ENCODE results near the gene SEMA3A.

Gene SEMA3A

DNA sequence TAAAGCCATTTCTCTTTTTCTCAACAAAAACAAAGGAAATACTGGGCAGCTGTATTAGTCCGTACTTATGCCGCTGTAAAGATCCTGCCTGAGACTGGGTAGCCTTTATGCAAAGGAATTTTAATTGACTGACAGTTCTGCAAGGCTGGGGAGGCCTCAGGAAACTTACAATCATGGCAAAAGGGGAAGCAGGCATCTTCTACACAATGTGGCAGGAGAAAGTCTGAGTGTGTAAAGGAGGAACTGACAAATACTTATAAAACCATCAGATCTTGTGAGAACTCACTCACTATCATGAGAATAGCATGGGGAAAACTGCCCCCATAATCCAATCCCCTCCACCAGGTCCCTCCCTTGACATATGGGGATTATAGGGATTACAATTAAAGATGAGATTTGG is 264.3 kb downstream of the SEMA3A start:
- no peak for DNase-seq (ENCODE audit: low read depth)

DNA sequence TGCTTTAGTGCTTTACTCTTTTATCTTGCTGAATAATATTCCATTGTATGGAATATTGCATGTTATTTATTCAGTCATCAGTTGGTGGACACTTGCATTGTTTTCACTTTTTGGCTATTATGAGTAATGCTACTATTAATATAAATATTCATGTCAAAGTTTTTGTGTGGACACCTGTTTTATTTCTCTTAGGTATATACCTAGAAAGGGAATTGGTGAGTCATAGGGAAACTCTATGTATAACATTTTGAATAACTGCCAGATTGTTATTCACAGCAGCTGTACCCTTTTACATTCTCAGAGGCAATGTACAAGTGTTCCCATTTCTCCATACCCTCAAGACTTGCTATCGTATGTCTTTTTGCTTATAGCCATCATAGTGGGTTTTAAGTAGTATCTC is 268.7 kb downstream of the SEMA3A start:
- no peak for DNase-seq (ENCODE audit: low read depth)

DNA sequence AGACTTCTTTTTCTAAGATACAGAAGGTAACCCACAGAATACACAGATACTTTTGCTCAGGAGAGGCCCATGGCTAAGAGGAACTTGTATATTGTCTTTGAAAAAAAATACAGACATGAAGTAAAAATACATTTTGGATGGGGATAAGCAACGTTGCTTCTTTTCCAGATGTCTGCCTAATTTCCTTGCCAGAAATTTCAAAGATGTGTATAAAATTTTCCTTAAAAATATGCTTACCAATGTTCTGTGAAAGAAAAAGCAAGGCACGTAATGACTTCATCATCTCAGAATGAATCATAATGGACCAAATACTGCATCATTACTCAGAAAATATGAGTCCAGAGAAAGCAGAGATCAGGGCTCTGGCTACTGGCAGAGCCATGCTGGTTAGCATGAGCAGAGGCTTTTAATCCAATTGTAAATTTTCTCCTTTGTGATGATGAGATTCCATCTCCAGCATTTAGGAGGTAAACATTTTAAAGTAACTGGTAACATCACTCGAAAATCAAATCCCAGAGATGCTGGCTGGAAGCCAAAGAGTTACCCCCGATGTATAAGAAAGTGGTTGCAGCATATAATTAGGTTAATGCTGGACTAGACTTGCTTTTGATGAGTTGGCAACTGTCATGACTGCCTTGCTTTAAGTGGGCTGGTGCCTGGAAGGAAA is 272.5 kb downstream of the SEMA3A start:
- DNase-seq (ENCODE audit: low read depth): no peak

DNA sequence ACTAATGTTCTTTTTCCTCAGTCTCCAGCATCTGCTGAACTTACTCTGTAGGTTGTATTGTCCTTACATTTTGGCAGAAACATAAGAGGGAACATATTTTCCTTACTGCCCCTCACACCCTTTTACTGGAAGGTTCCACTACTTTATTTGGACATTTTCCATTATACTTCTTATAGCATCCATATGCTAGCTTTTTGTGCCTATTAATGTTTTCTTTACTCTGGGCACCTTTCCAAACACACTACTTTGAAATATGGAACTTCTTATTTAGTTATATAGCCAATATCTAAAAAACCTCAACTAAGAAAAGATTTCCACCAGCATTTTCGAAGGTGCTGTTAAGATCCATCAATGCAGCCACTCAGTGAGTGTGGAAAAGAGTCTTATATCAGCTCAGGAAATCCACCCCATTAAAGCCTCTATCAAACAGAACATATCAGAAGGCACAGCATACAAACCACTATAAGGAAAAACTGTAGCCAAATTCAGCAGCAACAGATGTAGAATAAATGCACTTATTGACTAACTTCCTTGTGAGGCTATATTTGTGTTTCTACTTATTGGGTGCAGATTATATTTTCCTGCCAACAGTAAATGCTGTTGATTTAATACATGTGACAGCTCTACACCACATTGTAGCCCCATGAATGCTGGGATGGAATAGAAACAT is 273.2 kb downstream of the SEMA3A start:
- no peak for DNase-seq (ENCODE audit: low read depth)

DNA sequence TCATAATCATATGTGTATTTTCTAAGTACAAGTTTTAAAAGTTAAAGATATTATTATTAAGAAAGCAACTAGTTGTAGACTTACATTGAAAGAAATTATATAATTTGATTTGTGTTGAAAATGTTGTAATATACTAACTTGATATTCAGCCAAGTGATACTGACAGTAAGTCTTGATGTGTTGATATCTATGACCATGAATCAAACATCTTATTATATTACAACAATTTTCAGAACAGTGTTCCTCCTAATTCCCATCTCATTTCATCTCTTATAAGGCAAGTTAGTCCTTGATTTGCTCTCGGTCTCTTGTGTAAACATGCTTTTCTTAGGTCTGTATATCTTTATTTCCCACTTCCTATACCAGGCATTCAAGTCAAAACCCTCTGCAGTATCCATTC is 276.4 kb downstream of the SEMA3A start:
- DNase-seq (ENCODE audit: low read depth): no peak

DNA sequence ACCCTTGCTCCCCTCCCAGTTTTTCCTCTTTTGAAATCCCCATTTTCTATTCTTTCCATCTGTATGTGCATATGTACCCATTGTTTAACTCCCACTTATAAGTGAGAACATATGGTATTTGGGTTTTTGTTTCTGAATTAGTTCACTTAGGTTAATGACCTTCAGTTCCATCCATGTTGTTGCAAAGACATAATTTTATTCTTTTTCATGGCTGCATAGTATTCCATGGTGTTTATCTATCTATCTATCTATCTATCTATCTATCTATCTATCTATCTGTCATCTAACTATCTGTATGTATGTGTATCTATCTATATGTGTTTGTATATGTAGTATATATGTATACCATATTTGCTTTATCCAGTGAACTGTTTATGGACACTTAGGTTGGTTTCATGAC is 281.4 kb downstream of the SEMA3A start:
- no peak for DNase-seq (ENCODE audit: low read depth)

DNA sequence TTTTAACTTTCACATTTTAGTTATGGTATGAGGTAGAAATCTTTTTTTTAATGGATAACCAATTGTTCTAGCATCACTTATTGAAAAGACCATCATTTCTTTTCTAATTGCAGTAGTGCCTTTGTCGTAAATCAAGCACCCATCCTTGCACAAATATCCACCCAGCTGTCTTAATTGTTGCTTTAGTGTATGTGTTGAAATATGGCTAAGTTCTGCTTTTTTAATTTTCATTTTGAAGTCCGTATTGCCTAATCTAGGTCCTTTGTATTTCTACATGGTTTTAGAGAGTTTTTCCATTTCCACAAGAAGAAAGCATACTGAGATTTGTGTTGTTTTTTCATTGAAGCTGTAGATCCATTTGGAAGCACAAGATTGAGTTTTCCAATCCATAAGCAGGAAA is 286.1 kb downstream of the SEMA3A start:
- DNase-seq (ENCODE audit: low read depth): no peak
